Astrocyte (in vitro differentiated cells and primary cell): ENCODE results near the gene CEMP1. TPM values are rescaled to one million over a fixed set of nuclear protein-coding genes. Genes with fewer than 3 reads are reported as not detected.

Experiments
- DNase-seq: peaks from one replicate; pipeline ENCODE4 v3.0.0-alpha.2; 2010; ENCODE audit warnings: low read depth
- FAIRE-seq: peaks from 2 replicates; lab custom pipeline; 2011; peaks lifted over from hg19 to GRCh38; lab: Jason Lieb, UNC
- H2AFZ ChIP-seq: 2 replicates; pipeline ENCODE4 v1.6.0; 2012; ENCODE audit warnings: low read depth, low read length, inconsistent platforms
- H3K27ac ChIP-seq: 2 replicates; pipeline ENCODE4 v1.5.1; 2011; ENCODE audit warnings: low read depth, low read length, inconsistent platforms
- H3K27me3 ChIP-seq: 2 replicates; pipeline ENCODE4 v1.6.0; 2011; ENCODE audit warnings: low read length, inconsistent platforms; ENCODE audit not compliant: insufficient read depth
- H3K36me3 ChIP-seq: 2 replicates; pipeline ENCODE4 v1.5.1; 2011; ENCODE audit warnings: low read length, inconsistent platforms; ENCODE audit not compliant: insufficient read depth
- H3K4me1 ChIP-seq: 2 replicates; pipeline ENCODE4 v1.5.1; 2011; ENCODE audit warnings: low read length, inconsistent platforms; ENCODE audit not compliant: insufficient read depth
- H3K4me2 ChIP-seq: 2 replicates; pipeline ENCODE4 v1.6.0; 2012; ENCODE audit warnings: low read length, inconsistent platforms
- H3K4me3 ChIP-seq: 2 replicates; pipeline ENCODE4 v1.5.1; 2011; ENCODE audit warnings: low read depth, mild to moderate bottlenecking, low read length, inconsistent platforms; ENCODE audit not compliant: insufficient read depth
- H3K79me2 ChIP-seq: 2 replicates; pipeline ENCODE4 v1.6.0; 2012; ENCODE audit warnings: mild to moderate bottlenecking, low read length, inconsistent platforms; ENCODE audit not compliant: insufficient read depth
- H3K9ac ChIP-seq: 2 replicates; pipeline ENCODE4 v1.6.0; 2012; ENCODE audit warnings: mild to moderate bottlenecking, low read length, inconsistent platforms
- H3K9me3 ChIP-seq: 2 replicates; pipeline ENCODE4 v1.5.1; 2012; ENCODE audit warnings: low read depth, mild to moderate bottlenecking, low read length, inconsistent platforms; ENCODE audit not compliant: insufficient read depth
- H4K20me1 ChIP-seq: 2 replicates; pipeline ENCODE4 v1.6.0; 2012; ENCODE audit warnings: low read length, inconsistent platforms; ENCODE audit not compliant: insufficient read depth
- H3K27ac Mint-ChIP-seq: one replicate; pipeline ENCODE4 v1.8.0; 2021; ENCODE audit warnings: mild to moderate bottlenecking, mixed read lengths; ENCODE audit not compliant: unreplicated experiment
- H3K27me3 Mint-ChIP-seq: one replicate; pipeline ENCODE4 v1.8.0; 2021; ENCODE audit warnings: low read depth, mixed read lengths; ENCODE audit not compliant: unreplicated experiment
- H3K36me3 Mint-ChIP-seq: one replicate; pipeline ENCODE4 v1.8.0; 2021; ENCODE audit warnings: low read depth, mixed read lengths; ENCODE audit not compliant: unreplicated experiment
- H3K4me1 Mint-ChIP-seq: one replicate; pipeline ENCODE4 v1.8.0; 2021; ENCODE audit warnings: low read depth, mixed read lengths; ENCODE audit not compliant: unreplicated experiment
- H3K4me3 Mint-ChIP-seq: one replicate; pipeline ENCODE4 v1.8.0; 2021; ENCODE audit warnings: mild to moderate bottlenecking, moderate library complexity, mixed read lengths; ENCODE audit not compliant: unreplicated experiment
- H3K9me3 Mint-ChIP-seq: one replicate; pipeline ENCODE4 v1.8.0; 2021; ENCODE audit warnings: mild to moderate bottlenecking, mixed read lengths; ENCODE audit not compliant: unreplicated experiment
- EZH2 ChIP-seq: IDR thresholded peaks from 2 replicates; pipeline ENCODE4 v1.6.1; 2012; ENCODE audit warnings: mild to moderate bottlenecking, low read length, inconsistent platforms; ENCODE audit not compliant: insufficient read depth
- total RNA-seq: library from RNA; stranded (reverse); gene quantifications from 2 replicates; pipeline ENCODE4 v1.2.1, GENCODE V29; 2021
- TF ChIP-seq, protein P1 (sequence below): IDR thresholded peaks from 2 replicates; pipeline ENCODE4 v1.5.1; 2011; ENCODE audit warnings: low read depth, mild to moderate bottlenecking, inconsistent platforms, low read length, moderate library complexity; ENCODE audit not compliant: insufficient read depth

CEMP1 gene
- total RNA-seq, 1 donor from 2014 or later, result not detected

DNA sequence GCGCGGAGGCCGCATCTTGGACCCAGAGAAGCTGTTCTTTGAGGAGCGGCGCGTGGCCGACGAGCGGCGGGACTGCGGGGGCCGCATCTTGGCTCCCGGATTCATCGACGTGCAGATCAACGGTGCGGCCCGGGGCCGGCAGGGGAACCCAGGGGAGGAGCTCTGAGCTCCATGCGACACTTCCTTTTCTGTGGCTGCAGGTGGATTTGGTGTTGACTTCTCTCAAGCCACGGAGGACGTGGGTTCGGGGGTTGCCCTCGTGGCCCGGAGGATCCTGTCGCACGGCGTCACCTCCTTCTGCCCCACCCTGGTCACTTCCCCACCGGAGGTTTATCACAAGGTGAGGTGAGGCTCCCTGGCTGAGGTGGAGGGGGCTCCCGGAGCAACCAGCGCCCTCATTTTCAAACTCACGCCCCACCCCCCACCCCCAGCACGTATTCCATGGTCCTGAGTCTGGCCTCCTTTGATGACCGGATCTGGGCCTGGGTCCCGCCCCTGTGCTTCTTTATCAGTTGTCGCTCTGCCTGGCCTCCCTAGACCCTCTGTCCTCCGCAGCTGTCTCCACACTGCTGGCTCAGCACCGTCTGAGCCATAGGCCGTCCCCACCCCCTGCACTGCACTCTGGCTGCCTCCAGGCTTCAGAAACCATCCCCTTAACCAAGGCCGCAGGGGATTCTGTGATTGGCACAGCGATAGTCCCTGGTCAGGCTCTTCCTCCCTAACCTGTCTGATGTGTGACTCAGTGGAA, 10.2 kb downstream of the CEMP1 start:
- Mint-ChIP-seq H3K36me3 (peaks cover 13% of the 10 kb centered on the region), H3K27ac (peak overlapping the region; percentile 89), H3K27me3 (no peaks in the 10 kb centered on the region), H3K4me1 (peaks cover 31% of the 10 kb centered on the region), H3K9me3 (no peaks in the 10 kb centered on the region), H3K4me3 (peak overlapping the region; percentile 88)
- Histone ChIP-seq H3K36me3 (peaks cover 21% of the 10 kb centered on the region), H3K4me1 (peaks cover 27% of the 10 kb centered on the region), H3K27me3 (no peaks in the 10 kb centered on the region), H3K79me2 (peaks cover 68% of the 10 kb centered on the region), H4K20me1 (peaks cover 66% of the 10 kb centered on the region), H3K27ac (peak overlapping the region; percentile 33), H3K4me3 (peak overlapping the region; percentile 67), H2AFZ (no peak overlapping the region), H3K4me2 (peak overlapping the region; percentile 87), H3K9ac (peak overlapping the region; percentile 84), H3K9me3 (no peaks in the 10 kb centered on the region)
- TF ChIP-seq, protein P1, sequence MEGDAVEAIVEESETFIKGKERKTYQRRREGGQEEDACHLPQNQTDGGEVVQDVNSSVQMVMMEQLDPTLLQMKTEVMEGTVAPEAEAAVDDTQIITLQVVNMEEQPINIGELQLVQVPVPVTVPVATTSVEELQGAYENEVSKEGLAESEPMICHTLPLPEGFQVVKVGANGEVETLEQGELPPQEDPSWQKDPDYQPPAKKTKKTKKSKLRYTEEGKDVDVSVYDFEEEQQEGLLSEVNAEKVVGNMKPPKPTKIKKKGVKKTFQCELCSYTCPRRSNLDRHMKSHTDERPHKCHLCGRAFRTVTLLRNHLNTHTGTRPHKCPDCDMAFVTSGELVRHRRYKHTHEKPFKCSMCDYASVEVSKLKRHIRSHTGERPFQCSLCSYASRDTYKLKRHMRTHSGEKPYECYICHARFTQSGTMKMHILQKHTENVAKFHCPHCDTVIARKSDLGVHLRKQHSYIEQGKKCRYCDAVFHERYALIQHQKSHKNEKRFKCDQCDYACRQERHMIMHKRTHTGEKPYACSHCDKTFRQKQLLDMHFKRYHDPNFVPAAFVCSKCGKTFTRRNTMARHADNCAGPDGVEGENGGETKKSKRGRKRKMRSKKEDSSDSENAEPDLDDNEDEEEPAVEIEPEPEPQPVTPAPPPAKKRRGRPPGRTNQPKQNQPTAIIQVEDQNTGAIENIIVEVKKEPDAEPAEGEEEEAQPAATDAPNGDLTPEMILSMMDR, result no peak
- no peak for TF ChIP-seq EZH2
- DNase-seq (no peak), FAIRE-seq (no peak)

DNA sequence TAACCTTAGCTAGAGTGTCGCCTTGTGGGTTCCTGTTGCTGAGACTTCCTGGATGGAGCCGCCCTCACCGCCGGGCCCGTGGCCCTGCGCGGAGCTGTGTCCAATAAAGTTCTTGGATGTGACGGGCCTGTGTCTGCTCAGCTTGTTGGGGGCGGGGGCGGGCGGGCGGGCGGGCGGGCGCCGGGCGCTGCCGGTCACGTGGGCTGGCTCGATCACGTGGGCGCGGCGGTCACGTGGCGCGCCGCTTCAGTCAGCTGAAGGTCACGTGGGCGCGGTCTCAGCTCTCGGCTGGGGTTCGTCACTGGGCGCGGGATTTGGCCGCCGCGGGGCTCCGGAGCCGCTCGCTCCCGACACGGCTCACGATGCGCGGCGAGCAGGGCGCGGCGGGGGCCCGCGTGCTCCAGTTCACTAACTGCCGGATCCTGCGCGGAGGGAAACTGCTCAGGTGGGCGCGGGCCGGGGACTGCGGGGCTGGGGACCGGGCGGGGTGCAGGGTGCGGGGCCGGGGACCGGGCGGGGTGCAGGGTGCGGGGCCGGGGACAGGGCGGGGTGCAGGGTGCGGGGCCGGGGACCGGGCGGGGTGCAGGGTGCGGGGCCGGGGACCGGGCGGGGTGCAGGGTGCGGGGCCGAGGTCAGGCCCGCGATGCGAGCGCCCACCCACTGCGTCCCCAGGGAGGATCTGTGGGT, 11.0 kb downstream of the CEMP1 start, which contains the start of gene AMDHD2:
AMDHD2 (plus strand) TSS at position 275 of the 687 bp plus-strand sequence; CDS start at position 363, 88 bp downstream.
- Mint-ChIP-seq H3K27me3 (no peaks in the 10 kb centered on the region), H3K27ac (peak within 1 kb of the TSS; percentile 92), H3K4me3 (peak within 1 kb of the TSS; percentile 88), H3K4me1 (peaks cover 38% of the 10 kb centered on the region), H3K36me3 (peaks cover 16% of the 10 kb centered on the region), H3K9me3 (no peaks in the 10 kb centered on the region)
- no peak for FAIRE-seq
- peak; percentile 70 for DNase-seq
- peaks cover 34% of the 10 kb centered on the region for H3K4me1 ChIP-seq
- peak within 1 kb of the TSS; percentile 84 for H3K9ac ChIP-seq
- H3K4me3 ChIP-seq, result peak within 1 kb of the TSS; percentile 67
- peaks cover 19% of the 10 kb centered on the region for H3K36me3 ChIP-seq
- peaks cover 74% of the 10 kb centered on the region for H4K20me1 ChIP-seq
- peaks cover 75% of the 10 kb centered on the region for H3K79me2 ChIP-seq
- H3K27ac ChIP-seq, result peak within 1 kb of the TSS; percentile 58
- H2AFZ ChIP-seq, result no peak within 1 kb of the TSS
- H3K9me3 ChIP-seq, result no peaks in the 10 kb centered on the region
- TF ChIP-seq, protein P1, result no peak
- TF ChIP-seq EZH2, result no peak
- peak within 1 kb of the TSS; percentile 87 for H3K4me2 ChIP-seq
- no peaks in the 10 kb centered on the region for H3K27me3 ChIP-seq
